Measurements from ENCODE around the gene MPL.

The MPL gene

GRCh38 chr1:43304771-43305300 is 32.8 kb upstream of the MPL start:
- no peak overlapping the region for H3K4me3 ChIP-seq (ENCODE audit: low read depth, low read length)
- no peak for TF ChIP-seq POLR2A (IDR thresholded peaks at IDR 0.05; ENCODE audit: extremely low read depth, insufficient read length)
- no peak for TF ChIP-seq MAX (IDR thresholded peaks at IDR 0.05; ENCODE audit: low read depth, low read length)
- TF ChIP-seq CTCF (IDR thresholded peaks at IDR 0.05; ENCODE audit: low read depth, low read length) = no peak
- no peak for TF ChIP-seq MYC (IDR thresholded peaks at IDR 0.05; ENCODE audit: low read depth, low read length)
- no peak for DNase-seq (ENCODE audit: low read depth)

DNA sequence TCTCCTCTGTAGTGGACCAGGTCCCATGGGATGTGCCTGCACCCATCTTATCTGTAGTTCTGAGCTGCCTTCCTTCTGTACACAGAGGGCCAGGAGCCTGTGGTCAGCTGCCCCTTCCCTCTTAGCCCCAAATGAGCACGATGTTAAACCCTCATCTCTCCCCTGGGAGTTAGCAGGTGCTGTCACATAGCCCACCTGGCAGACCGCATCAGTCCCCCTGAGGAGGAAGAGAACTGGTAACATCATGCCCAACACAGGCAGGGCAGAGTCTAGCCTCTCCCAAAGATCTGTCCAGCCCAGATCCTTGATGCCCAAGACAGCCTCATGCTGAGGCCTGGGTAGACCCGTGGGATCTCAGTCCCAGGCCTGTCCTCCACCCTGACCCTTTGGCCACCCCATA is 32.2 kb upstream of the MPL start:
- TF ChIP-seq POLR2A (IDR thresholded peaks at IDR 0.05; ENCODE audit: extremely low read depth, insufficient read length) (no peak), MAX (IDR thresholded peaks at IDR 0.05; ENCODE audit: low read depth, low read length) (no peak), CTCF (IDR thresholded peaks at IDR 0.05; ENCODE audit: low read depth, low read length) (no peak), MYC (IDR thresholded peaks at IDR 0.05; ENCODE audit: low read depth, low read length) (no peak)
- no peak overlapping the region for H3K4me3 ChIP-seq (ENCODE audit: low read depth, low read length)
- DNase-seq (ENCODE audit: low read depth) = no peak

DNA sequence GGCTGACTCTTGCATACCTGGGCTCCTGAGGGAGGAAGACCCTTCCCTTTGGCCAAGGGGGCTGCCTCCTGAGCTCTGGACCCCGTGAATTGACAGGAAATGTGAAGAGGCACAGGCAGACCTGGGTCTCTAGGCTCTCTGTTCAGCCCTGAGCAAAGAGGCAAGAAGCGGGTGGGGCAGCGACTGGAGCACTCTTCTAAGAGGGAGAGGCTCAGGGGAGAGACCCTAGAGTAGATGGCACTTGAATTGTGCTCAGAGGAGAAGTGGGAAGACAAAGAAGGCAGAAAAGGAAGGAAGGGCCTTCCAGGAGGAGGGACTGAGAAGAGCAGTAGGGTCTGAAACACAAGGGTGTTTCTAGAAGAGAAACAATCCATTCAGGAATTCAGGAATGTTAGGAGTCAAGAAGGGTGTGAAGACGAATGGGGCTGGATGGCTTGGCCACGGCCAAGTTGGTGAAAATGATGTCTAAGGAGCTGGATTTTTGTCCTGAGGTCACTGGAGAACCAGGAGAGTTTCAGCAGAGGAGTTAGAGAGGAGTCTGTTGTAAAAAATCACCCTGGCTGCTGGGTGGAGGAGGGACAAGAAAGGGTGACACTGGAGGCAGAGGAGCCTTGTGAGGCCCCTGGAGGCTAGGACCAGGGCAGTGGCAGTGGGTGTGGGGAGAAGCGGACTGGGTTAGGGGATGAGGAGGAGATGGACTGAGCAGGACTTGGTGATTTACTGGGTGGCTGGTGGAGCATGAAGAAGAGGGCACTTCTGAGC is 31.5 kb upstream of the MPL start:
- no peak for DNase-seq (ENCODE audit: low read depth)
- no peak for TF ChIP-seq MYC (IDR thresholded peaks at IDR 0.05; ENCODE audit: low read depth, low read length)
- TF ChIP-seq MAX (IDR thresholded peaks at IDR 0.05; ENCODE audit: low read depth, low read length) = no peak
- TF ChIP-seq POLR2A (IDR thresholded peaks at IDR 0.05; ENCODE audit: extremely low read depth, insufficient read length) = no peak
- TF ChIP-seq CTCF (IDR thresholded peaks at IDR 0.05; ENCODE audit: low read depth, low read length) = no peak
- no peak overlapping the region for H3K4me3 ChIP-seq (ENCODE audit: low read depth, low read length)

DNA sequence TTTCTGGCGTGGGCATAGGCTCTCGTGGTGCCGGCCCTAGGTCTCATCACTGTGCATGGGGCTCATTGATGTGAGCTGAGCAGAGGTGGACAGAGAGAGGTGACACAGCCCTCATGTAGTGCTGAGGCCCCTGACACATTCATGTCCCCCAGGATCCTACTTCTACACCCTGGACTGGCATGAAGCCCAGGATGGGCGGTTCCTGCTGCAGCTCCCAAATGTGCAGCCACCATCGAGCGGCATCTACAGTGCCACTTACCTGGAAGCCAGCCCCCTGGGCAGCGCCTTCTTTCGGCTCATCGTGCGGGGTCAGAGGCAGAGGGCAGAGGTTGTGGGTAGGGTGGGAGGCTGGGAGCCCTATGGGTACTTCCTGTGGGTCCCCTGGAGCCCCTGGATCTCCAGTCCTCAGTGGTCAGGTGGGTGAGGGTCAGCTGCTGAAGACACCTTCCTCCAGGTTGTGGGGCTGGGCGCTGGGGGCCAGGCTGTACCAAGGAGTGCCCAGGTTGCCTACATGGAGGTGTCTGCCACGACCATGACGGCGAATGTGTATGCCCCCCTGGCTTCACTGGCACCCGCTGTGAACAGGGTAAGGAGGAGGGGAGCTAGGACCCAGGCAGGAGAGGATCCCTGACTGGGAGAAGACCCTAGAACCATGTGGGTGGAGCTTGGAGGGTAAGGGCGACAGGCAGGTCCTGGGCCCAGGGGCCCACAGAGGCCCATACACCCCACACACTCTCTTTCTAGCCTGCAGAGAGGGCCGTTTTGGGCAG is 30.7 kb upstream of the MPL start:
- H3K4me3 ChIP-seq (ENCODE audit: low read depth, low read length) = no peak overlapping the region
- DNase-seq (ENCODE audit: low read depth) = no peak
- TF ChIP-seq CTCF (IDR thresholded peaks at IDR 0.05; ENCODE audit: low read depth, low read length) = no peak
- no peak for TF ChIP-seq POLR2A (IDR thresholded peaks at IDR 0.05; ENCODE audit: extremely low read depth, insufficient read length)
- no peak for TF ChIP-seq MAX (IDR thresholded peaks at IDR 0.05; ENCODE audit: low read depth, low read length)
- no peak for TF ChIP-seq MYC (IDR thresholded peaks at IDR 0.05; ENCODE audit: low read depth, low read length)

- DNase-seq (ENCODE audit: low read depth) = no peak
- TF ChIP-seq MAX (IDR thresholded peaks at IDR 0.05; ENCODE audit: low read depth, low read length) (no peak), POLR2A (IDR thresholded peaks at IDR 0.05; ENCODE audit: extremely low read depth, insufficient read length) (no peak), MYC (IDR thresholded peaks at IDR 0.05; ENCODE audit: low read depth, low read length) (no peak), CTCF (IDR thresholded peaks at IDR 0.05; ENCODE audit: low read depth, low read length) (no peak)
- H3K4me3 ChIP-seq (ENCODE audit: low read depth, low read length) = no peak overlapping the region
Observed at GRCh38 chr1:43307458-43308158, 30.0 kb upstream of the MPL start.
